ENCODE results near the gene MYRIP.

MYRIP gene

DNA sequence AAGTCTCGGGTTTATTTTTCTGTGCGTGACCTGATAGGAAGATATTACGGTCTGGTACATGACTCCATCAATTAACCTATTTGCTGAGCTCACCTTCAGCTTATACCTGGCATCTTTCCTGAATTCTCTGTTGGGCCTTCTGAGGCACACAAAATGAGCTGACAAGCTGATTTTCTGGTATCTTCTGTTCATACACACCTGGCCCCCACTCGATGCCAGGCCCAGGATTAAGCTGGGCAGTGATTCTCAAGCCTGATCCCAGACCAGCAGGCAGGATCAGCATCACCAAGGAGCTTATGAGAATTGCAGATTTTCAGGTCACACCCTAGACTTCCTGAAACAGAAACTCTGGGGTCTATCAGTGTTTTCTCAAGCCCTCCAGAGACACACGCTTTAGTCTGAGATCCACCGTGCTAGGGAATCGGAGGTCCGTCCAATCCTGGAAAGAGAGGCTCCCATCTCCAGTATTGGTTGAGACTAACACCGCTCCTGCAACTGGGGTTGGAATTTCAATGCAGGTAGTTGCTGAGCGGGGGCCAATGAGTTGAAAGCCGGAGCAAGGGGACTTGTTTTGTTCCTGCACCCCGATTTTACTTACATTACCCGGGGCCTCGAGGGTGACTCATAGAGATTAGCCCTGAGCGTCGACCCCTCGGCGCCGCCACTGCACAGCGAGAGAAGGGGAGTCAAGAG lies 499.5 kb downstream of the MYRIP start:
- peak overlapping the region; percentile 84 for H3K27ac ChIP-seq
- TF ChIP-seq, protein P1, sequence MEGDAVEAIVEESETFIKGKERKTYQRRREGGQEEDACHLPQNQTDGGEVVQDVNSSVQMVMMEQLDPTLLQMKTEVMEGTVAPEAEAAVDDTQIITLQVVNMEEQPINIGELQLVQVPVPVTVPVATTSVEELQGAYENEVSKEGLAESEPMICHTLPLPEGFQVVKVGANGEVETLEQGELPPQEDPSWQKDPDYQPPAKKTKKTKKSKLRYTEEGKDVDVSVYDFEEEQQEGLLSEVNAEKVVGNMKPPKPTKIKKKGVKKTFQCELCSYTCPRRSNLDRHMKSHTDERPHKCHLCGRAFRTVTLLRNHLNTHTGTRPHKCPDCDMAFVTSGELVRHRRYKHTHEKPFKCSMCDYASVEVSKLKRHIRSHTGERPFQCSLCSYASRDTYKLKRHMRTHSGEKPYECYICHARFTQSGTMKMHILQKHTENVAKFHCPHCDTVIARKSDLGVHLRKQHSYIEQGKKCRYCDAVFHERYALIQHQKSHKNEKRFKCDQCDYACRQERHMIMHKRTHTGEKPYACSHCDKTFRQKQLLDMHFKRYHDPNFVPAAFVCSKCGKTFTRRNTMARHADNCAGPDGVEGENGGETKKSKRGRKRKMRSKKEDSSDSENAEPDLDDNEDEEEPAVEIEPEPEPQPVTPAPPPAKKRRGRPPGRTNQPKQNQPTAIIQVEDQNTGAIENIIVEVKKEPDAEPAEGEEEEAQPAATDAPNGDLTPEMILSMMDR (IDR thresholded peaks at IDR 0.05; ENCODE audit: low read depth, low read length, missing control alignments), result no peak
- in situ Hi-C loops (cut with HindIII; ENCODE audit: low pct_ligation_motif_present, low sequenced_read_pairs), result no loop called here
- no peaks in the 10 kb centered on the region for H3K27me3 ChIP-seq (replicated peaks)
- H3K36me3 ChIP-seq (replicated peaks), result peaks cover 18% of the 10 kb centered on the region
- peak overlapping the region; percentile 93 for H3K4me3 ChIP-seq (ENCODE audit: low read depth, low read length)
- DNase-seq, result no peak

DNA sequence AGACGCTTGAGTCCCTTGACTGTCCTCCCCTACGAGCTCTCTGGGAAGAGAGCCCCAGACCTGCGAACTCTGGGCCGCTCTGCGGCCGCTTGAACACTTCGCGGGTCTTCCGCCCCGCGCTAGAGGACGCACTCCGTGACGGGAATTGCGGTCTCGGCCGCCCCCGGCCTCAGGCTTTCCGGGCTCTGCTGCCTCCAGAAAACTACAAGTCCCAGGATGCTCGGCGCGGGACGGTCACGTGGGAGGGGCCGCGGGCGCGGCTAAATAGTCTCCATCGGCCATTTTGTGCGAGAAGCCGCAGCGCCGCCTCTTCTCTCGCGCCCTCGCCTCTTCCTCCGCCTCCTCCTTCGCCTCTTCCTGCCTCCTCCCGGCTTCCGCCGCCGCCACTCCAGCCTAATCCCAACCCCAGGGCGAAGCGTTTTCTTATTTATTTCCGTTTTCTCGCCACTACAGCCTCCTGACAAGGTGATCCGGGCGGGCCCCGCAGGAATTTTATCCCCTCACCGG lies 500.1 kb downstream of the MYRIP start, which contains the start of gene EIF1B:
Gene EIF1B, plus strand, starts transcription at position 290 of the 507 bp plus-strand sequence. CDS start 235 bp downstream, outside the sequence.
- H3K4me3 ChIP-seq (ENCODE audit: low read depth, low read length), result peak within 1 kb of the TSS; percentile 93
- H3K36me3 ChIP-seq (replicated peaks), result peaks cover 18% of the 10 kb centered on the region
- no peaks in the 10 kb centered on the region for H3K27me3 ChIP-seq (replicated peaks)
- peak; percentile 98 for DNase-seq
- TF ChIP-seq, protein P1 (IDR thresholded peaks at IDR 0.05; ENCODE audit: low read depth, low read length, missing control alignments), result peak; percentile 92
- H3K27ac ChIP-seq, result peak within 1 kb of the TSS; percentile 84
- in situ Hi-C loops (cut with HindIII; ENCODE audit: low pct_ligation_motif_present, low sequenced_read_pairs), result no loop called here

Measured in brain microvascular endothelial cell (primary cell).